Measurements from ENCODE around the gene FAM53B.

GRCh38 chr10:124727361-124727960, 16.7 kb downstream of the FAM53B start:
- TF ChIP-seq POLR2A (IDR thresholded peaks at IDR 0.05) (no peak), CTCF (IDR thresholded peaks at IDR 0.05) (no peak)
